Stimulated activated CD4-positive, alpha-beta T cell treated with anti-CD3 and anti-CD28 coated beads, Interleukin-12 subunit alpha, Interleukin-12 subunit beta, amount 100 ng/mL, for 4 hours (primary cell): ENCODE data around the gene CCNYL1.
"Not testable (repeated sequence)": the region's sequence is repeated elsewhere in the genome, so short reads cannot be mapped to it uniquely, and the experiment has no call there.

Source experiments
- DNase-seq: peaks from one replicate; pipeline ENCODE4 v3.0.0-alpha.2; 2020

Gene CCNYL1

DNA sequence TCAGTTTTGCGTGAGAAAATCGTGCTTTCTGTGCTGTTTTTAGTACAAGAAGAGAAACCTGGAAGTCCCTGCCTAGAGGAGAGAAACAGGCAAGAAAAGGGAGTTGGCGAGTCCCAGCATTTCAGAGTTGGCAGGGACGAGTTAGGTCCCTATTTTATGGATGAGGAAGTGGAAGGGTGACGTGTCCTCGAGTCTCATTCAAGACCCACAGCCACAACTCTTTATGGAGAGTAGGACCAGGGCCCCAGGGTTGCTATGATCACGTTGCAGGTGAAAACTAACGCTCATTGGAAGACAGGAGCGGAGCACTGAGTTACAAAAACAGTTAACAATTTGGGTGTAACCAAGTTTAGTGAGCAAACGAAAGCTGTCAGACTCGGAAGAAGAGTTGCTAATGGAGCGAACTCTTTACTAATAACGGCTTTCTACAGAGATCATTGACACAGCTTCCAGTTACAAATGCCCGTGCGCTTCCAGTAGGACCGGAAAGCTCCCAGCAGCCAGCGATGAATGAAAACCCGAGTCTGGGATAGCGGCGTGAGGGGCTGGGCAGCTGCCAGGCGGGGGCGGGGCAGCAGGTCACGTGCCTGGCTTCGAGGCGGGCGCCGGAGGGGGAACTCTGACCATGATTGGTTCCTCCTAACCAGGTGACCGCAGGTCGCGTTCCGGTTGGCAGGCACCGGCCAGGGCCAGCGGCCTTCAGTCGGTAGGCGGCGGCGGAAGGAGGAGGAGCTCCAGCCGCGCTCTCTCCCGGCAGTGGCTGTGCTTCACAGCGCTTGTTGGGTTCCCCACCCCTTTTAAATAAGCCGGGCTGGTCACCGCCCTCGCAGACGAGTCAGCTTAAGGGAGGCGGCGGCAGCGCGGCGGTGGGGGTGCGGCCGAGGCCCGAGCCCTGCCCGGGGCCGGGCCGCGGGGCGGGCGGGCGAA lies at the start of gene CCNYL1:
CCNYL1 (plus strand) TSS at position 827 of the 927 bp plus-strand sequence. CDS start 257 bp downstream, outside the sequence.
- peak; percentile 95 for DNase-seq

DNA sequence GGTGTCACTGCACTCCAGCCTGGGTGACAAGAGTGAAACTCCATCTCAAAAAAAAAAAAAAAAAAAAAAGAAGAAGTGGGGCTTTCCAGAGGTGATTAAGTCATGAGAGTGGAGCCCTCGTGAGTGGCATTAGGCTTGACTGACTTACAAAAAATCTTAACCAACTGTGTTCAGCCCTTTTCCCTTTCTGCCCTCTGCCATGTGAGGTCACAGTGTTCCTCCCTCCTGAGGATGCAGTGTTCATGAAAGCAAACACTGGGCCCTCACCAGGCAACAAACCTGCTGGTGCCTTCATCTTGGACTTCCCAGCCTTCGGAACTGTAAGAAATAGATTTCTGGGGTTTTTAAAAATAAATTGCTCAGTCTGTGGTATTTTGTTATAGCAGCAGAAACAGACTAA lies 49.2 kb upstream of the CCNYL1 start:
- DNase-seq, result no peak

DNA sequence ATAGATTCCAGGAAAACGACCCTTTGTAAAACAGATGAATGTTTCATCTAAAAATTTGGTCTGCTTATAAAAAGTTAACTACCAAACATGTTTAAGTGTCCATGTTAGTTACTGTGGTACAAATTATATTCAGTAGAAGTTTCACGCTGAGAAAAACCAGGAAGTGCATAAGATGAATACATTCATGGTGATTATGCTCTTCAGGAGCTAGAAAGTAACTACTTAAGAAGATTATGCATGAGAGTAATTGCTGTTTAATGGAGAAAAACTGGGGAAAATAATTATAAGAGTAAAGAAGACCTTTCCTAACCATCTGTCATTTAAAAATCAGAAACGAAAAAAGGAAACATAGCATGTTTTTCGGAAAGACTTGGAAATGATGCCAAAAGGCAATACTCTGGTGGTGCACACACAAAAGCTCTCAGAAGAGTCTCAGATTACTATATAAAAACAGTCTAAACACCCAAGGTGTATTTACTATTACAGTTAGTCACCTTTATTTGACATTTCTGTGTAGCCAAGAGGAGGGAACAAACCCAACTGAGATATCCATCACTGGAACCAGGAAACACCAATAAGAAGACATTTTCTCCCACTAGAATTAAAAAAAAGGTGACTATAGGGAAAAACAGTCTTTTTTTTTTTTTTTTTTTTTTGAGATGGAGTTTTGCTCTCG lies 47.4 kb upstream of the CCNYL1 start:
- no peak for DNase-seq

DNA sequence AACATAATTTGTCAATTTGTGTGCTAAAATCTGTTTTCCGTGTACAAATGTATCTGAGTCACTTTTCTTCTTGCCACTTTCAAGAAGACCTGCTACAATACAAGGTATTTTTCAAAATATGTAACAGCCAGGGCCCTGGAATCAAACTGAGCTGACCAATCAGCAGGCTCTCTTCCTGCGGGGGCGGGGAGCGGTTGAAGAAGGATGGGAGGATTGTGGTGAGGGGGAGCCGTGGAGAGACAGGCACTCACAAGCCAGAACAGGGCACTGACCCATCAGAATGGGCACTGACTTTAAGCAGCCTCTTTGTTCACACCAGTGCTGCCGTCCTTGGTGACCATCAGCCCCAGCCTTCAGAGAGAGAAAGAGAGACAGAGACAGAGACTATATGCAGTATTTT lies 40.6 kb upstream of the CCNYL1 start:
- no peak for DNase-seq

DNA sequence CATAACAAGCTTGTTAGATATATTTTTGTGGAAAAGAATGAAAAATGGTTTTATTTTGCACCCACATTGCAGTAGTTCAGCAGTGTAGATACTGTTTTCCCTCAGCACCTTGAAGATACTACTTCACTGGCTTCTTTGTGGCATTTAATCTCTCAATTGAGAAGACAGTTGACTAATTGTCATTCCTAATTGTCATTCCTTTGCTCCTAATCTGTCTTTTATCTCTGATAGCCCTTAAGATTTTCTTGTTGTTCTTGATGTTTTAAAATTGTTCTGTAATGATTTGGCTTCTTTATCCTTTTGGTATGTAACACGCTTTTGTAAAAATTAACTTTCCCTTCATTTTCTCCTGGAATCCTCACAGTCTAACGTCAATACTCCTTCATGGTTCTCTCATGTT lies 38.0 kb upstream of the CCNYL1 start:
- no peak for DNase-seq

DNA sequence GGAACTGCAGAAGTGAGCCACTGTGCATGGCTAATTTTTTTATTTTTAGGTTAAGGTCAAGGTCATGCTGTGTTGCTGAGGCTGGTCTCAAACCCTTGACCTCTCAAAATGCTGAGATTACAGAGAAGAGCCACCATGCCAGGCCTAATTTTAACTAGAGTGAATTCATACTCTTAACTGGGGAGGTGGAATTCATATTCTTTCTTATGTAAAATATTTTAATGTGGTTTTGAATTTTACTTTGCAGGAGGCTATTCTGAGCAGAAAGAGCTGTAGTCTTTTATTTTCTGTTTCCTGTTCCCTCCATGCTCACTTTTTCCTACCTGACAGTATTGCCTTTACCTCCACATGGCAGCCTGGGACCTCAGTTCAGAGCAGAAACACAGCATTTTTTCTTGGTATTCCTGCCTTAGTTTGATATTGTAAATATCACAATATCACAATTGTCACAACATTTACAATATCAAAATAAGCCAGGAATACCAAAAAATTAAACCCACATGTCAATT lies 37.1 kb upstream of the CCNYL1 start:
- DNase-seq, result no peak

DNA sequence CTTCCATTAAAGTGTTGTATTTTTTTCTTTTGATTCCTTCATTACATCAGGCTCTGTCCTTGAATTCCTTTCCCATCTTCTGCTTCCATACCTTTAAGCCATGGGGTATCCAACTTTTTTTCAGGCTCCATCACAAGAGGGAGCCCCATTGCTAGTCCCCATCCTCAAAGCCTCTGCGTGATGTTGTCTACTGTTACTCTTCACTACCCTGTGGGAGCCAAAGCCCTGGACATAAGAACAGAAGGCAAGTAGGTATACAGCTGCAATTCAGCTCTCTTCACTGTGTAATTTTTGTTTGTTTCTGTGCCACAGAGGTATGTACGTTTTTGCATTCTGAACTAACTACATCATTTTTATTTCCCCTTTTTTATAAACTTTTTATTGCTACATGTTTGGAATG lies 36.6 kb upstream of the CCNYL1 start:
- DNase-seq, result no peak

DNA sequence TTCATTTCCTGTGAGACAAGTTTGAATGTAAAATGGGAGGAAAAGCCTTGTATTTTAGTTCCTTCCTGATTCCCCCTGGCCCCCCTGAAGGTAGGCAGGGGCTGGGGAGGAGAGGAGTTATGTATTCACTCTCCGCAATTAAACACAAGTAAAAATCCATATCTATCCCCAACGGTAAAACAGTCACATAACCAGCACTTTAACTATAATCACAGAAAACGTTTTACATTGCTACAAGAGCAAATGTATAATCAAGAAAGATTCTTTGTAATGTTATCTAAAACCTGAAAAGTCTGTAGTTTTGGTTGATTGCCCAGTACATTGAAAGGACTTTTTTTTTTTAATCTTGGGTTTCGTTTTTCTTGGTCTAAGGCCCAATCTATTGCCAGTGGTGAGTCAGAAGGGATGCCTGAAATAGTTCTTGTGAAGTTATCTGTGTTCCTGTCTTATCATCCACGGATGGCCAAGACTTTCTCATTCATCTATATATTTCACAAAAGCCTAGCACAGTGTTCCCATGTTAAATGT lies 34.5 kb upstream of the CCNYL1 start:
- DNase-seq, result no peak

DNA sequence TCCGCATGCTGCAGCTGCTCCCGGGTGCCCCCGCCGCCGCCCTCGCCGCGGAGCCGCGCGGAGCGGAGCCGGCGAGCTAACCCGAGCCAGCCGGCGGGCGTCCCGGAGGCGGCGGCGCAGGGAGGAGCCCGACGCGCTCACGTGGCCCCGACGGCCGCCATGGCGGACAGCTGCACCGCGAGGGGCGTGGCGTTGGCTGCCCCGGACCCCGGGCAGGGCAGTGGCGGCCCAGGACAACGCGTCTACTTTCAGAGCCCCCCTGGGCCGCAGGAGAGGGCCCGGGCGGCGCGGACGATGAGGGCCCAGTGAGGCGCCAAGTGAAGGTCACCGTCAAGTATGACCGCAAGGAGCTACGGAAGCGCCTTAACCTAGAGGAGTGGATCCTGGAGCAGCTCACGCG lies 30.0 kb upstream of the CCNYL1 start:
- DNase-seq, result no peak

DNA sequence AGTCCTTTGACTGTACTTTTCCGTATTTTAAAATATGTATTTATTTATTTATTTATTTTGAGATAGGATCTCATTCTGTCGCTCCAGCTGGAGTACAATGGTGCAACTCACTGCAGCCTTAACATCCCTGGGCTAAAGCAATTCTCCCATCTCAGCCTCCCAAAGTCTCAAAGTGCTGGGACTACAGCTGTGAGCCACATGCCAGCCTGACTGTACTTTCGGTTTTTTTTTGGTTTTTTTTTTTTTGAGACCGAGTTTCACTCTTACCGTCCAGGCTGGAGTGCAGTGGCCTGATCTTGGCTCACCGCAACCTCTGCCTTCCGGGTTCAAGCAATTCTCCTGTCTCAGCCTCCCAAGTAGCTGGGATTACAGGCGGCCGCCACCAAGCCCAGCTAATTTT lies 28.9 kb upstream of the CCNYL1 start:
- no peak for DNase-seq

DNA sequence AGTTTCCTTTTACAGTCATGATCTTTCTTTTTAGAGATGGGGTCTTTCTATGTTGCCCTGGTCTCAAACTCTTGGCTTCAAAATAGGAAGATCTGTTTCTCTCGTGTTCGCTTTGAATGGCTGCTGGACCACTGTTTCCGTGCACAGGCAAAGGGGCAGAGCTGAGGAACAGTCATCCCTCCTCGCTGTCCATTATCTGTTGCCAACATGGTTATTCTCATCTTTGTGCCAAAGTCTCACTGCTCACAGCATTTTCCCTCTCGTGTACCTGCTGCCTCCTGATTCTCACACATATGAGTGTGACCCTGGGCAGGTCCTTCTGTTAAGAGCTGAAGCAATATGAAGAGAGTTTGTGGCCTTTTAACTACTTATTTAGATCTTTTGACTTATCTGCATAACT lies 28.0 kb upstream of the CCNYL1 start:
- no peak for DNase-seq

DNA sequence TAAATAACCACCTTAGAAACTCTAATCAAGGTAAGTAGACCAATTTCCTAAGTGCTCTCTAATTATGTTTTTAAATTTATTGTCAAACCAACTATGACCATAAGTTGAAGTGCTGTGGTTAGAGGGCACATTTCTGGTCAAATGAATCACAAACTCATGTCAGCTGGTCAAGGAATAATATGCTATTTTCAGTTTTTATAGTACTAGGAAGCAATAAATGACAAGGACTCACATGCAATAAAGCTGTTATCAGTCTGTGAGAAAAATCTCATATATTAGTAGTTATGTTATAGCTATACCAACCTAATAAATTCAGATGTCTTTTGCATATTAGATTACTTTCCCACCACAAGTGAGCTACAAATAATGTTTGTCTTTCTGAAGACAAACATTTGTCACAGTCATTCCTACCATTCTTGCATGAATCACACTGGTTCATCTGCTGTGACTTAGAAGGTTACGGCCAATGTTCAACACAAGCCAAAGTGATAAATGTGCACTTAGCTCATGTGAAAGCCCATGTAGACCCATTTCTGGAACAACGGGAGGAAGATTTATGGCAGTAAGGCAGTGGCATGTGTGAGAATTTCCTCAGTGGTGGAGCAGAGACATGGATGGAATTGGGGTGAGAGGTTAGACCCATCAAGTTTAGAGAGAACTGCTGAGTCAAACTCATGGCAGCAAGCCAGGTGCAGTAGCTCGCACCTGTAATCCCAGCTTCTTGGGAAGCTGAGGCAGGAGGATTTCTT lies 27.4 kb upstream of the CCNYL1 start:
- no peak for DNase-seq

DNA sequence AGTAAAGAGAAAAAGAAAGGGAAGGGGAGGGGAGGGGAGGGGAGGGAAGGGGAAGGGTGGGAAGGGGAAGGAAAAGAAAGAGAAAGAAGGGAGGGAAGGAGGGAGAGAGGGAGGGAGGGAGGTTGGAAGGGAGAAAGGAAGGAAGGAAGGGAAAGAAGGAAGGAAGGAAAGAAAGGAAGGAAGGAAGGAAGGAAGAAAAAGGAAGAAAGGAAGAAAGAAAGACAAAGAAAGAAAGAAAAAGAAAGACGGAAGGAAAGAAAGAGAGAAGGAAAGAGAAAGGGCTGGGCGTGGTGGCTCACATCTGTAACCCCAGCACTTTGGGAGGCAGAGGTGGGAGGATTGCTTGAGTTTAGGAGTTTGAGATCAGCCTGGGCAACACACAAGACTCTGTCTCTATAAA lies 24.6 kb upstream of the CCNYL1 start:
- no peak for DNase-seq

DNA sequence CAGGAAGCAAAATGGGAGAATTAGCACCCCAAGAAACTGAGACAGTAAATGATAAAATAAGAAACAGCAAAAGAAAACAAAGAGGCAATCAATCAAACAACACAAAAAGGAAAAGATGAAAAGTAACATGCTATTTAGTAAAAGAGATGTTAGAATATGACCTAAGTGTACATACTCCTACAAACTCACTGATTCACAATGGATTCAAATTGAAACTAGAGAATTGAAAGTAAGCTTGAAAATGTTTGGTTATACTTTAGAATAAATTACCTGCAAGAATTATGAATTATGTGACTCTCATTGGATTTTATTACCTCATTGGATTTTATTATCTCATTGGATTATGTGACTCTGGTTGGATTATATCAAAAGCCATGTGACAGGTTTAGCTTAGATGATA lies 22.8 kb upstream of the CCNYL1 start:
- no peak for DNase-seq

DNA sequence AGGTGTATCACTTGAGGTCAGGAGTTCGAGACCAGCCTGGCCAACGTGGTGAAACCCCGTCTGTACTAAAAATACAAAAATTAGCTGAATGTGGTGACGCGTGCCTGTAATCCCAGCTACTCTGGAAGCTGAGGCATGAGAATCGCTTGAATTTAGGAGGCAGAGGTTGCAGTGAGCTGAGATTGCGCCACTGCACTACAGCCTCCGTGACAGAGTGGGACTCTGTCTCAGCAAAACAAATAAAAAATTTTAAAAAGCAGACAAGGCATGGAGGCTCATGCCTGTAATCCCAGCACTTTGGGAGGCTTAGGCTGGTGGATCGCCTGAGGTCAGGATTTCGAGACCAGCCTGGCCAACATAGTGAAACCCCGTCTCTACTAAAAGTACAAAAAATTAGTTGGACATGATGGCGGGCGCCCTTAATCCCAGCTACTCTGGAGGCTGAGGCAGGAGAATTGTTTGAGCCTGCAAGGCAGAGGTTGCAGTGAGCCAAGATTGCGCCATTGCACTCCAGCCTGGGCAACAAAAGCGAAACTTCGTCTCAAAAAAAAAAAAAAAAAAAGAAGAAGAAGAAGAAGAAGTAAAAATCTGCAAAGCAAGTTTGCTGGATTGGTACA lies 20.5 kb upstream of the CCNYL1 start:
- not testable (repeated sequence) for DNase-seq

DNA sequence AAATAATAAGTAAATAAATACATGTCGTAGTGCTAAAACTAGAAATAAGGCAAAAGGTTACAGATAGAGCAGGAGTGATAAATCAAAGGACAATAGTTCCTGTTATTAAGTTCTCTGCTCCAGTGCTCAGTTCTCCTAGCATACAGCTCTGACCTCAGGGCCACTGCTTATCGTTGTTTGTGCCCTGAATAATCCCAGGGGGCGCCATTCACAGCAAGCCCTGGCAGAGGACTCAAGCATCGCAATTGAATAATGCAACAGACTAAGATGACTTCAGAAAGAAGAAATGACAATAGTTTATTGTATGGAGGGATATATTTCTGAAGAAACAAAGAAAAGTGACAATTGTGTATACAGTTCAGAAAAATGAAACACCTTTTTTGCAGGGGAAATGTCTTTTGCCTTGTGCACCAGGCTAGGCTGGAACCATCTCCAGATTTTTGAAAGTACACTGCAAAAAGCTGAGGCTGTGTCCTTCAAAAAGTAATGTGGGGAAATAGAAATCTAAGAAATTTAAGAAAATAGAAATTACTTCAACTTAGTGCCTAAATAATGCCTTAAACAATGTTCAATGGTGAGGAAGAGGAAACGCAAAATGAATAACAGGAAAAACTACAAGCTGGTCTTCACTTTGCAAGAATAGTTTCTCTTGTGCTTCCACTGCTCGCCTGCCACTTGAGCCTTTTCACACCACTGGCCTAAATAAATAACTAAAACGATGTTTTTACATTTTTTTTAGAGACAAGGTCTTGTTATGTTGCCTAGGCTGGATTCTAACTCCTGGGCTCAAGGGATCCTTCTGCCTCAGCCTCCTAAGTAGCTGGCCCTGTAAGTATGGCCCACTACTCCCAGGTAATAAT lies 19.0 kb upstream of the CCNYL1 start:
- DNase-seq, result peak; percentile 25

DNA sequence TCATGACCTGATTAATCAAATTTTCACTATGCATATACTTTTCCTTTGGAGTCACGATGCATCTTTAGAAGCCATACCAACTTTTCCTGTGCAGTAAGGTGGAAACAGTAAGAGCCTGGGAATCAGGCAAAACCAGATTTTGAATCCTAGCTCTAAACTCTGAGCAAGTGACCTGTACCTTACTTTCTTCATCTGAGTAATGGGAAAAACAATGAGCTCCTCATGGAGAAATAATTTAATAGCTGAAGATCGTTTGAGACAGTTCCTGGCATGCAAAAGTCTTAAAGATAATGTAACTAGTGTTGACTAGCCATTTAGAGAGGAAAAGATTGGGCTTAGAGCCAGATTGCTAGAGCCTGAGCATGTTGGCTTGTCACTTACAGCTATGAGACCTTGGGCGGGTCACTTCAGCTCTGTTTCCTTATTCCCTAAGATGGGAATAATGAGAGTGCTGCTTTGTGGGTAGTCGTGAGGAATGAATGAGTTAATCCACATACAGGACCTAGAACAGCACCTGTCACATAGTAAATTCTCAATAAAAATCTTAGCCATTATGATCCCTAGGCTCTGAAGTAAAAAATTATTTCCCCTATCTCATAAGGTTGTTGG lies 17.7 kb upstream of the CCNYL1 start:
- no peak for DNase-seq

DNA sequence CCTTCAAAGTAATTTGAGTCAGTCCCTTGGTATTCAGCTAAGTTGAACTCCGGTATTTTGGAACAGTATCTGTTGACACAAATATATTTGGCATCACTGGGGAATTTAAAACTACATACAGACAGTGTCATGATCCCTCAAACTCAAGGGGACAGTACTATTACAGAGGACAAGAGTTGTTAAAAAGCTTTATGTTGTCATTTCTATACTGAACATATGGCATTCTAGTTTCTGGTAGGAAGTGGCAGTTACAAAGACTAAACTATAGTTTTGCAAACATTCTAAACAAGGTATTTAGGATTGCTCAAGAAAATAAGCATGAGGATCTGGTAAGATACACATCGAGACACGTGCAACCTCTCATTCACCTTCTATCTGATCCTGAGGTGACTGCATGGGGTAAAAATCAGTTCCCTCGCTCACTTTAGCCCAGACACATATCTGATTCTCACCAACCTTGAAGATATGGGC lies 16.6 kb upstream of the CCNYL1 start:
- DNase-seq, result no peak

DNA sequence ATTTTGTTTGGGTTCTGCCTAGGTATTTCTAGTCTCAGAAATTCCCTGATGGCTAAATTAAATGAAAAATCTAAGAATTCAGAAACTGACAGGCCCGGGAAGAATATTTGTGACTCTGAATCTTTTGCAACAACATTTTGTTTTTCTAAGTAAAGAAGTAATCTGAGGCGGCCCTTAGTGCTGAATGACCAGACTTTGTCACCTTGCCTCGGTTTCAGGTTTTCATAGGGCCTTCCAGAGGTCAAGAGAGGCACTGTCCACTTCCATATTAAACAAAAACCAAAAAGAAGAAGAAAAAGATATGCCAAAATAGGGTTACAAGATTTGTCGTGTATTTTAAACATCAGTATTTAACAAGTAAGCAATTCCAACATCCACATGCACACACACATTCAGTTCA lies 16.1 kb upstream of the CCNYL1 start:
- DNase-seq, result no peak

DNA sequence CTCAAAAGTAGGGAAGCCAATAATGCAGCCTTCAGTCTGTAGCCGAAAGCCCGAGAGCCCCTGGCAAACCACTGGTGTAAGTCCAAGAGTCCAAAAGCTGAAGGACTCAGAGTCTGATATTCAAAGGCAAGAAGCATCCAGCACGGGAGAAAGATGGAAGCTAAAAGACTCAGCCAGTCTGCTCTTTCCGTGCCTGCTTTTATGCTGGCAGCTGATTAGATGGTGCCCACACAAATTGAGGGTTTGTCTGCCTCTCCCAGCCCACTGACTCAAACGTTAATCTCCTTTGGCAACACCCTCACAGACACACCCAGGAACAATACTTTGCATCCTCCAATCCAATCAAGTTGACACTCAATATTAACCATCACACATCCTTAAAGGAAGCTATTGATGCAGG lies 14.5 kb upstream of the CCNYL1 start:
- DNase-seq, result not testable (repeated sequence)

DNA sequence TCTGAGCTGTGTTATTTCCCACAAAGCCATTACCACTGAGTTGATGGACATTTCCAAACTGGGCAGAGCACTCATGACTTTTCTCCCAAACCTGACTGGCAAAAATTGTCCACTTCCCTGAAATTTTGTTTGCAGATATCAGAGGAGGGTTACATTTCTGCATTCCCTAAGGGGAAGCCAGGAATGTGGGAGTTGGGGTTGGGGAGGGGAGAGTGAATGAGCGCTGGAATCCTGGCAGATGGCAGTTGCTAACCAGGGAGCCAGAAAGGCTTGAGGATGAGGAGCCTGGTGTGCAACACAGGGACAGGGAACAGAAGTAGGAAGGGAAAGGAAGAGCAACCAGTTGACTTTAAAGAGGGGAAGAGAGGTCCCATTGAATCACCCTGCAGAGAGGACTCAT lies 14.0 kb upstream of the CCNYL1 start:
- no peak for DNase-seq
